HCEC 1CT (cell line): ENCODE results near the gene UCKL1.

Source experiments
- DNase-seq: peaks from one replicate; pipeline ENCODE4 v3.0.0-alpha.2; 2017

UCKL1 gene

DNA sequence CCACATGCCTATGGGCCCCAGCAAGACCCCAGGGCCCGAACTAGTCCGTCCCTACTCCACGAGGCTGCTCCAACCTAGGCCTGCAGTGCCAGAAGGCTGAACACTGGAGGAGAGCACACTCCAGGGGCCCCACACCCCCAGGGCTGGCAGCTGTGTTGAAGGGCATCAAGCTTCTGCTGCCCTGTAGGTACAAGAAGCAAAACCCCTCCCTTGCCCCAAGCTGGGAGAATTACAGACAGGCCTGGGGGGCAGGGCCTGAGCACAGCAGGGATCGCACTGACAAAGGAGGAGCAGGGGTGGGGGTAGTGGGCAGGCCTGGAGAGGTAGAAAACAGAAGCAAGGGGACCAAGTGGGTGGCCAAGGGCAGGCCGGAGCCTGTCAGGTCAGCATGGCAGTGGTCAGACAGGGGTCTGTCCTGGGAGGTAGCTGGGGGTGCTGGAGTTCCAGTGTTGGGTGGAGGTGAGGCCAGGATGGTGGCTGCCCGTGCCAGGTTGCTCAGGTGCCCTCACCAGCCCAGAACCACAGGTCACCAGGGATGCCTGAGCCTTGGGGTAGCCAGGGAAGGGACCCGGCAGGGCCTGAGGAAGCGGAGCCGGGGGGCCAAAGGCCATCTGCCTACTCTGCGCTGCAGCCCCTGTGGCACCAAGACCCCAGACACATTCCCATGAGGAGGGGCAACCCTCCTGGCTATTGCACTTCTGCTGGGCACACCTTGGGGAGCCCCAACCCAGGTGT lies 2.9 kb upstream of the UCKL1 start:
- no peak for DNase-seq

DNA sequence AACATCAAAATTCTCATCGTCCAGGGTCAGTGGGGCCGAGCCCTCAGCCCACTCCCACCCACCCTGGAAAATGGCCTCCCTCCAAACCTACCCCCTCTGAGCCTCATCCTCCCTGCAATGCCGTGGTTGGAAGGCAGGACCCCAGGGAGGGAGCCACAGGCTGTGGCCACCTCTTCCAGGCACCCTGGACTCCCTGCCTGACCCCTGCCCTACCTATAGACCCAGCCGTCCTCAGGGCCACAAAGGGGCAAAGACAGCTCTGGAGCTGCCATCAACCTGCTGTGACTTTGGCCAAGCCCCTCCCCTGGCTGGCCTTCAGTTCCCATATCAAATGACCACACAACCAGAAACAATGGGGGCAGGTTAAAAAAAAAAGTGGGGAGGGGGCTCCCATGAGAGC lies 2.3 kb upstream of the UCKL1 start:
- DNase-seq, result no peak

DNA sequence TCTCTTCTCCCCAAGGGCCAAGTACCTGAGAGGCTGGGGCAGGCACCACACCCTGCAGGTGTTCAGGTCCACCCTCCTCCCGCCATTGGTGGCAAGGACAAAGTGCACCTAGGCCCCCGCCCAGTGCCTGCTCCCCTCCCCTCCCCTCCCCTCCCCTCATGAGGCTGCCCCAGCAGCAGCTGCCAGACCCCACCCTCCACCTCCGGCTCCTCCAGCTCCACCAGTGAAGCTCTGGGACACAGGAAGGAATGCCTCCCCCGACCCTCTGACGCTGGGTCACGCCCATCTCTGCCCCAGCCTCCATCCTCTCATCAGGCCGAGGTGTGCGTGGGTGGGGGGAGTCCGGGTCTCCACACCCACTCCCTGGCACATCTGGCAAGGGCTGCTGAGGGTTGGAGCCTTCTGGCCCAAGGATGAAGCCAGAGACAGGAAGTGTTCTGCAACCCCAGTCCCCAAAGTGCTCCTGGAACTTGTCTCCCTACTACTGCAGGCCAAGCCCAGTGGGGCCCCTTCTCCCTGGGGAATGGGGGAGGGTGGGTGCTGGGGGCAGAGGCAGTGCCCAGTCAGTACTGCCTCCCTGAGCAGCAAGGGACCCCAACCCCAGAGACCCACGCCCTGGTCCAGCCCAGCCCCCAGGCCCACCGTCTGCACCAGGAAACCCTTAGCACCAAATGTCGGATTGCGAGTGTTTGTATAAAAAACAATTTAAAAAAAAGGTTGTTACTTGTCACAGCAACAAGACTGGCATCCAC lies 1.6 kb upstream of the UCKL1 start:
- DNase-seq, result no peak

DNA sequence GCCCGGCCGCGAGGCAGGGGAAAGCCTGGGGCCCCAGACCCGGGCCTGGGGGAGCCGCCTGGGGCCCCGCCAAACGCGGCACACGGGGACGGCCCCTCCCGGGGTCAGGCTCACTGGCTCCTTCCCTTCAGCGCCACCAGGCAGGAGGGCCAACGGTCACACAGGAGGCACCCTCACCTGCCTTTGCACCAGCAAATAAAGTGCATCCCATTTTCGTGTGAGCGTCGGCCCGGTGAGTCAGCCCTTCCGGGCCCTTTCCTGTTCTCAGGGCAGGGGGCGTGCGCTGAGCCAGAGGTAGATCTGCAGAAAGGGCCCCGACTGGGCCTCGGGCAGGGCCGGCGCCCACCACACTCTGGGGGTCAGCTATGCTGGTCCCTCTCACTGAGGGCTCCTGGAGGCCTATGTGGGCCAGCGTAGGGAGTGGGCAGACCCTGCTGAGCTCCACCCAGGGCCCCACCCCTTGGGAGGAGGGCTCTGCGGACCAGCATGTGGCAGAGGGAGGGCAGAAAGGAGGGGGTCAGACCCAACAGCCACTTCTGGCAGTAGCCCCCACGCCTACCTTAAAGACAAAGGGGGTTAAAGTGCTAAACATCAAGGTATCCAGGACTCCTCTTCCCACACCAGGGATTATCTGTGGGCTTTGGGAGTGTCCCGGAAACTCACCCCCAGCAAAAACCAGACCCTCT lies 931 bp upstream of the UCKL1 start:
- peak; percentile 49 for DNase-seq

DNA sequence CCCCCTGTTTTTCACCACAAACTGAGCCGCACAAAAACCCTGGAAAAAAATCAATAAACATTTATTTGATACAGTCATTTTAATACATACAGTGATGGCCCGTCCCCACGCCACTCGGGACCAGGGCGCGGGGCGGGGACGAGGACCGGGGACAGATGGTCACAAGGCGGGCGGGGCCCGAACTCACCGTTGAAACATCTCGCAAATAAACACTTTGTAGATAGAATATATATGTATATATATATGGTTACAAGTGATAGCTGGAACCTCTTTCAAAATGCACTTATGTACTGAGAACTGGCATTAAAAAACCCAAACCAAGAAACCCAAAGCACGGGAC lies 418 bp upstream of the UCKL1 start:
- DNase-seq, result no peak

DNA sequence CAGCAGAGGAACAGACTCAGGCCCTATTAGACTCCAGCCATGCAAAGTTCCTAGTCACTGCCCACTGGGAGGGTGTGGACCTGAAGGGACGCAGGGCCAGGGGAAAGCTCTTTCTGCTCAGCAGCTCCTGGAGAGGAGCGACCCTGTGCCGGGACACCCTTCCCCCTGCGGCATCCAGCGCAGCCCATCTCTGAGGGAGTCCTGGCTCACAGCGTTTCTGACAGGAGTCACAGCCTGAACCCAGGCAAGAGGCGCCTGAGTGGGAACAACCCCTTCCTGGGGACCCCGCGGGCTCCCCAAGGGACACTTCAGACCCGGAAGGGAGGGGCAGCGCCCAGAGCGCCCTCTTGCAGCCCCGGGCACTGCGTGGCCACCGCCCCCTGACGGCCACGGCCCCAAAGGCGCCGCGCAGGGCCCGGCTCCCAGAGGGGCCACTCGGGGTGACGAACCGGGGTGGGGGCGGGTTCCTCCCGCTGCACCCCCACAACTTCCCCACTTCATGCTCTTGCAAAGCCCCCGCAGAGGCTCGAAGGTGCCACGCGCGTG lies 862 bp downstream of the UCKL1 start:
- DNase-seq, result peak; percentile 36

DNA sequence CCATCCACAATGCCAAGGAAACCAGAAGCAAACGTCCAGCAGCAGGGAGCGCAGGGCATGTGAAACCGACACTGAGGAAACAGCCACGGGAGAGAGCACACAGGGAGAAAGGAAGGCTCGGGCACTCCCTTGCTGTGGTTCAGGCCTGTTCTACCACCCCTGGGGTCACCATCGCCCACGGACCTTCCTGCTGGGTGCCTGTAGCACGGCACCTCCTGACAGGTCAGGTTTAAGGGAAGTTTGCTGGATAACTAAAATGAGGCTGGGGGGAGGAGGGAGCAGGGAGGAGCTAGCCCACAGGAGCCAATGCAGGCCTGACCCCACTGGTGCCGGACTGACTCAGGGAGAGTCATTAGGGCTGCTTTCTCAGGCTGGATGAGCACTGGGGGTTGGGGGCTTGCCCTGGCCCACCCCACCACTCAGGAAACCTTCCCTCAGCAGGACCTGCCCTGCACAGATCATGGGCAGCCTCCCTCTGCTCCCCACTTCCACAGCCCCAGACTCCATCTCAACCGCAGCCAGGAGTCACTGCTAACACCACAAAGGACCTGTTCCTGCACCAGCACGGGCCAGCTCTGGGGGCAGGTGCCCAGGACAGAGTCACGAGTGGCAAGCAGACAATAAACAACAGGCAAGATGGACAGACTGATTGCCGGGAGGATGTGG lies 2.3 kb downstream of the UCKL1 start:
- no peak for DNase-seq

DNA sequence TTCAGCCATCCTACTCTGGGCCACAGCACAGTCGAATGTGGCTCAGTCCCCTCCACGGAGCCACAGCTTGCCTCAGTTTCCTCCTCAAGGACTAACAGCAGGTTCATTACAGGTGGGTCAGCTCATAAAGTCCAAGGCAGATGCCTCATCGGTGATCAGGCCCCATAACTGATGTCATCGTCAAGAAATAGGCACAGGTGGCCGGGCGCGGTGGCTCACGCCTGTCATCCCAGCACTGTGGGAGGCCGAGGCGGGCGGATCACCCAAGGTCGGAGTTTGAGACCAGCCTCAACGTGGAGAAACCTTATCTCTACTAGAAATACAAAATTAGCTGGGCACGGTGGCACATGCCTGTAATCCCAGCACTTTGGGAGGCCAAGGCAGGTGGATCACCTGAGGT lies 3.4 kb downstream of the UCKL1 start:
- DNase-seq, result no peak

DNA sequence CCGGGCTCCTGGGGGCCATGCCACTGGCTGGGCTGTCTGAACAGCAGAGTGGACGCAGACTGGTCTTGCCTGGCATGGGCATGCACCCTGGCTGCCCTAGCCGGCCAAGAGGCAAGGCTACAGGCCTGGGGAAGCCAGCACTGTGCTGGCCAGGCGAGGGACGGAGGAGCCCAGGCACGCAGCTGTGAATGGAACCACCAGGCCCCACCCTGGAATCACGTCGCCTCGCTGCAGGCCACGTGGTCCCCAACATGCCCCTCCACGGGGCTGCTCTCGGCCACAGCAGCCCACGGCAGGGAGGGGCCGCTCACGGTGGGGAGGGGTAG lies 4.0 kb downstream of the UCKL1 start:
- DNase-seq, result no peak

DNA sequence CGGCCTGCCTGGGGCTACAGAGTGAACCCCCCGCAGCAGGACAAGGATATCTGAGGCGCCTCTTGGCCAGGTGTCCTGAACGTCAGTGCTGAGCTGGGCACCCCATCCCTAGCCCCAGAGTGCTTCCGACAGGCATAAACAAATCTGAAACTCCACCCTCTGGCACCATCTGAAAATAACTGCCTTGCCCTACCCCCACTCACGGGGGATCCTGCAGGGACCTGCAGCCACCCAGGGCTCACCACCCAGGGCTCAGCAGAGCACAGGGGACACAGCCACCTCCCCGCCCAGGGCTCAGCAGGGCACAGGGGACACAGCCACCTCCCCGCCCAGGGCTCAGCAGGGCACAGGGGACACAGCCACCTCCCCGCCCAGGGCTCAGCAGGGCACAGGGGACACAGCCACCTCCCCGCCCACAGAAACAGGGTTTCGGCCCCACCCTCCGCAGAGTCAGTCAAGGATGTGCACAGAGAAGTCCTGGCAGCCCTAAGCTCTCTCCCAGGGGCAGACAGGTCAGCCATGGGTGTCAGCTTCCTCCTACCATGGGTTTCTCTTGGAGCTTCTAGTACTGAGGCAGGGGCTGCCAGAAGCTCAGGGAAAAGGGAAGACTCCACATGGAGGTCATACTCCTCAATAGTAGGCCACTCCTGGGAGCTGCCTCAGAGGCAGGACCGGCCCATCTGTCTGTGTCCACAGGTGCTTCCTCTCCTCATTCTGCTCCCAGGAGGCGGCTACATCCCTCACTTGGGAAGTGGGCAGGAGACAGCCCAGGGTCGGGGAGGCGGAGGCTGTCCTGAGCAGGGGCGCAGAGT lies 4.6 kb downstream of the UCKL1 start:
- no peak for DNase-seq

DNA sequence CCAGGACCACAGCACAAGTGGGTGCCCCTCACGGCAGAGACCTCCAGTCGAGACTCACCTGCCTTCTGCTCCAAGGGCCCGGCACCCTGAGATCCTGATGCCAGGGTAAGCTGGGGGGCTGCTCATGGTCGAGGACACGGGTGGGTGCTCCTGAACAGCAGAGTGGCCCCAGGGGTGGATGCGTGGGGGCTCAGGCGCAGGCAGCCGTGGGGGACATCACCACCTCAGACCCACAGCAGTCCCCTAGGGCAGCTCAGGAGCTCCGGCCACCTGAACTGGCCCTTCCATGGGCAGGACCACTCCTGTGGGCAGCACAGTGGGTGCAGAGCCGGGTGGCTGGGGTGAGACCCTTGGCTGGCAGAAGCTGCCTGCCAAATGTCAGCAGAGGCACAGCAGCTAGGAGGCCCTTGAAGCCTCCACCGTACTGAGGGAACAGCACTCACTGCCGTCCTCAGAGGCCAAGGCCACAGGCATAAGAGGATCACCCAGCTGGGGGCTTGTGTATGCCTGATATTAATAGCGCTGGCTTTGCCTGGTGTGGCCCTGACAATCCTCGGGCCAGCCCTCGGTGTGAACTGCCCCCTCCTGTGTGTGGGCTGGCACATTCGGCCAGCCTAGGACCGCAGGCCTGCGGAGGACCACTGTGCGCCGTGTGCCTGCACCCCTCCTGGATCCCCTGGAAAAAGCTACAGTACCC lies 5.4 kb downstream of the UCKL1 start:
- DNase-seq, result no peak

DNA sequence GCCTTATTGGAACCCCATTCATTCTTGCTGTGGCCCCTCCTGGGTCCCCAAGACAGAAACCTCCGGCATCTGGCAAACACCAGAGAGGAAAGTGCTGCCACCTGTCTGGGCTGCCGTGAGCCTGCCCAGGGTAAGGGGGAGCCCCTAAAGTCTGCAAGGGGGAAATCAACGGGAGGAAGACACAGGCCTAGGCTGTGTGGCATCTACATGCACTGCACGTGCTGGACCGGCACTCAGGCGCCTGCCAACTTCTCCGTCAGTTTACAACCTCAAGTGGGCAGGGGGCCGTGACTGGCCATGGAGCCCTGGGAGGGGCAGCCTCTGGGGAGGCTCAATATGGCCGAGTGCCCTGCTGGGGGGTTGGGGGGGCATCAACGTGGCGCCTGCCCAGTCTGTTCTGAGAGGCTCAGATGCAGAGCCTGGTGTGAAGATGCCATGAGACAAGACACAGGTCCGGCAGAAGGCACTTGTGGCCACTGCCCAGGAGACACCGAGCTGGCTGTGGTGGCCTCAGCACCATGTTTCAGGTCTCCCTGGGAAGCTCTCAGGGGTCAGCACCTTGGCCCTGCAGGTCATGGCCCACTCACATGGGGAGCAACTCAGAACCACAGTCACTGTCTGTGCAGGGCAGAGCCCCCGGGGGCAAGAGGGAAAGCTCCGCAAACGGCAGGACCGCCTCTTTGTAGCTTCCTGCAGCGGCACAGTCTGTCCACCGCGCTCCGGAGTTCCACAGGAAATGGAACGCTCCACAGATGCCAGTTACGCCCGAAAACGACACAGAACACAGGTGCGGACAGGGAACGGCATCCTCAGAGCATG lies 8.4 kb downstream of the UCKL1 start:
- no peak for DNase-seq

DNA sequence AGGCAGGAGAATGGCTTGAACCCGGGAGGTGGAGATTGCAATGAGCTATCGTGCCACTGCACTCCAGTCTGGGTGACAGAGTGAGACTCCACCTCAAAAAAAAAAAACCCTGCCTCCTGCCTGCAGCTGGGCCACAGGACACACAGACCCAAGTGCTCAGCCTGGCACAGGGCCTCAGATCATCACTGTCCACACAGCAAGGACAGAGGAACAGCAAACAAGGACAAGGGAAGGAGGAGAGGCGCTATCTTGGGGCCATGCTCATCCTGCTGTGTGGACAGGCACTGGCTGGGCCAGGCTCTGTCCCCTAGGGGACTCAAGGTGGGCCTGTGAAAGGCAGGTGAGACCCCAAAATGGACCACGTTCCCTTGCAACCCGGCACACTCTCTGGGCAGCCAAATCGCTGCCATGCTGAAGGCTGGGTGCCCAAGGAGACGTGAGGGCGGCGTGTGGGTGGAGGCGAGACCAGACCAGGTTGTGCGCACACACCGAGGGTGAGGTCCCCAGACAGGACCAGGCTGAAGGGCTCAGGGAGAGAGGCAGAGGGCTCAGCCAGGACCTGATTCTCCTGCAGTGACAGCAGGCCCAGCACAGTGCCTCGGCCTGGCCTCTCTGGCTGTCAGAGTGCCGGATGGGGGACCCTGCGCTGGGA lies 9.1 kb downstream of the UCKL1 start:
- no peak for DNase-seq

DNA sequence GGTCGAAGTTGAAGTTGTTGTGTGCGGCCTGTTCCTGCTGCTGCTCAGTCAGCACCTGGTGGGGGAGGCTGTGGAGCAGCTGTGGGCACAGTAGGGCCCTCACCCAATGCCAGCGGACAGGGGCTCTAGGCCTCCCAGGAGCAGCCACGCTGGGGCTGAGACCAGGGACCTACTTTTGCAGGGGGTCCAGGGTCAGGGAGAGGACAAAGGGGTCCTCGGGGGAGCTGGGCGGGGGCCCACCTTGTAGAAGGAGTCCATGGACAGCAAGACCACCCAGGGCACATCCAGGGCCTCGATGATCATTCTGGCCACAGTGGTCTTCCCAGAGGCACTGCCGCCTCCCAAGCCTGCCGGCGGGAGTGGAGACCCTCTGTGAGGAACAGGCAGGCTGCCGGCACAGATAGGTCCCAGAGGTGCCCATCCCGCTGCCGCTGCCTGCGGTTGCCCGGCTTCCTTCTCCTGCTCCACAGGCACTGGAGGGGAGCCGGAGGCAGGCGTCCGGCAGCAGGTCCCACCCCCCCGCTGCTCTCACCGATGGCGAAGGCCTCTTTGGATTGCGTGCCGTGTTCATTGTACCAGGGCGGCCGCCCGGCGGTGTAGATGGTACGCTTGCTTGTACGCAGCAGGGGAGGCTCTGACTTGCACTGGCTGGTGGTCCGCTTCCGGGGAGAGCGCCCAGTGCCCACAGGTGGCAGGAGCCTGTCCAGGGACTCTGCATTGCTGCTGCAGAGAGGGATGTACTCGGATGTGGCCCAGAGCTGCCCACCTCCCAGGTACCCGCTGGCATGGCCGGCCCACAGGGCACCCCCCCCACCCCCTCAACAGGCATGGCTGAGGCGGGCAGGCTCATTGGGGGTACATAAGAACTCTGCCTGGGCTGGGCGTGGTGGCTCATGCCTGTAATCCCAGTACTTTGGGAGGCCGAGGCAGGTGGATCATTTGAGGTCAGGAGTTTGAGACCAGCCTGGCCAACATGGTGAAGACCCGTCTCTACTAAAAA lies 10.0 kb downstream of the UCKL1 start:
- no peak for DNase-seq

DNA sequence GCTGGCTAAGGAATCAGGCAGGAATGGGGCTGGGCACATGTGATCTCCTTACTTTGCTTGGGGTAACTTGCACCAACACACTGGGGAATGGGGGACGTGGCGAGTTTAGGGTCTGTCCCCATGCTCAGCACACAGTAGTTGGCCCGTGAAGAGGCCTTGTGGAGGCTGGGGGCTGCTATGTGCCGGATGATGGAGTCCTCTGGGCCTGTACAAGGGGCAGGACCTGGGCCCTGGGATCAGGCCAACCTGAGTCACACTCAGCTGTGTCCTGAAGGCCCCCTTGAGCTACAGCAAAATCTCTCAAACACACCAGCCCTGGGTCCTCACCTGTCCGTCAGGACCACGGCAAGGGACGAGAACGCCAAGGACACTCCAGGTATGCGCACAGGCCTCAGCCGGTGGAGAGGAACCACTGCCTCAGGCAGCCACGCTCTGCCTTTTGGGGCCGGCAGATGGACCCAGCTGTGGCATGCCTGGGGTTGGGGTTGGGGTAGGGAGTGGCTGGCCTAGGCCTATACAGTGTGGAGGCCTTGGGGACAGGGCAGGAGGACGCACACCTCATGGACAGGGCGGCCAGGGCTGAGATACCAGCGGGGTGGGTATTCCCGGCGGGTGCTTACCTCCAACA lies 11.1 kb downstream of the UCKL1 start:
- DNase-seq, result no peak

DNA sequence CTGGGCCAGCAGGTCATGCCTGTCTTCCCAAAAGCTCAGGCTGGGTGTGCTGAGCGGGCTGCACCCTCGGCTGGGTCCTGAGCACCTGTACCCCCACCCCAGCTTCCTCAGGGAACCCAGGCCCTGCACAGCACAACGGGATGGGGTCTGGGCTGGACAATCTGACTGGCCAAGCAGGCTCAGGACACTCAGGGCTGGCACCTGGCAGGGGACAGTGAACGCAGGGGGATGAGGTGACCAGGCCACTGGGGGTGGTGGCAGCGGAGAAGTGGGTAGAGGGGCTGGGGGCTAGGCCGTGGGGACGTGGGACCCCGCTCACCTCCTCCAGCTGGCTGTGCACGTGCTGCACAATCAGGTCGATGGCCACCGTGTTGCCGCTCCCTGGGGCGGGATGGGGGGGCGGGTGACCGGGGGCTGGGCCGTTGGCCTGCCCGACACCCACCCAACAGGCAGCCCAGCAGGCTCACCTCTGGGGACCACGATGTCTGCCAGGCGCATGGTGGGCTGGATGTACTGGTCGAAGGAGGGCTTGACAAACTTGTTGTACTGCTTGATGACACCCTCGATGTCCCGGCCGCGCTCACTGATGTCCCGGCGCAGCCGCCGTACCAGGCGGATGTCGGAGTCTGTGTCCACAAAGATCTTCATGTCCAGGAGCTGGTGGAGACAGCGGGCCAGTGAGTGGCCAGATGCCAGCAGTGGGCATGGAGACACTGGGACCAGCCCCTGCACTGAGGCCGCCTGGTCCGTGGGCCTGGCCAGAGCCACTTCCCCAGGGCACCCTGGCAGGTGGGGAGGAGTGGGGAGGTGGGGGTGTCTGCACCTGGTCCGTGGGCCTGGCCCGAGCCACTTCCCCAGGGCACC lies 11.9 kb downstream of the UCKL1 start:
- DNase-seq, result no peak

DNA sequence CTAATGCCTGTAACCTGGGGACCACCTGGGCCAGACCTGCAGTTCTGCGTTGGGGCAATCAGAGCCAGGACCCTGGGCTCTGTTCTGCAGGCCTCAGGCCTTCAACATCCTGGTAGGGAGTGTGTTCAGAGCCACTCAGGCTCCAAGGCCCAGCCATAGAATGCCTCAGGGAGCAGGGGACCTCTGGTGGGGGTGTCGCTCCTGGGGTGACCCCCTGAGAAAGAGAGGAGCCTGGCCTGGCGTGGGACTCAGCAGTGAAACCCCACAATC lies 12.5 kb downstream of the UCKL1 start:
- no peak for DNase-seq
